Adrenal gland (tissue), 12 donors: ENCODE measurements around the gene PCSK6. TPM values are rescaled to one million over a fixed set of nuclear protein-coding genes. Genes with fewer than 3 reads are reported as not detected.

Experiments used
- DNase-seq, 7 donors: peaks; one replicate each; pipeline ENCODE4 v3.0.0-alpha.2; 2019 to 2020
- H3K27ac ChIP-seq, 5 donors: fragments of 200-600 bp; sonication (generic) in 4 of 5; 1 replicate in 3 of 5; 2 replicates in 2 of 5; pipeline versions ENCODE4 v1.5.1 to v1.8.0; 2016 to 2020; ENCODE audit warnings: mild to moderate bottlenecking in 1 of 5
- H3K27me3 ChIP-seq: fragments of 200-600 bp; 2 replicates; pipeline ENCODE4 v1.8.0; 2021
- H3K36me3 ChIP-seq, 2 donors: fragments of 200-600 bp; replicated peaks in 1 of 2; 1 replicate in 1 of 2; 2 replicates in 1 of 2; pipeline versions ENCODE4 v1.5.1 to v1.8.0; 2018 to 2022
- H3K4me1 ChIP-seq, 2 donors: fragments of 200-600 bp; replicated peaks in 1 of 2; 1 replicate in 1 of 2; 2 replicates in 1 of 2; pipeline versions ENCODE4 v1.5.1 to v1.8.0; 2018 to 2021
- H3K4me3 ChIP-seq, 4 donors: fragments of 200-600 bp; sonication (generic) in 3 of 4; one replicate each; pipeline ENCODE4 v1.5.1; 2016 to 2018
- H3K9me3 ChIP-seq, 3 donors: fragments of 200-600 bp; sonication (generic) in 1 of 3; replicated peaks in 1 of 3; 1 replicate in 2 of 3; 2 replicates in 1 of 3; pipeline versions ENCODE4 v1.5.1 to v1.8.0; 2016 to 2021
- CTCF ChIP-seq, 6 experiments: fragments of 450-650 bp in 4 of 6; fragments of 200-600 bp in 2 of 6; sonication (generic) in 1 of 6; IDR thresholded peaks; 1 replicate in 5 of 6; 2 replicates in 1 of 6; pipeline versions ENCODE4 v1.5.1 to v1.8.0; 2016 to 2021; ENCODE audit warnings: antibody characterized with exemption in 6 of 6, mild to moderate bottlenecking in 2 of 6, moderate library complexity in 1 of 6
- POLR2A ChIP-seq, 2 donors: fragments of 450-650 bp; IDR thresholded peaks; one replicate each; pipeline ENCODE4 v1.6.1; 2017; ENCODE audit warnings: antibody characterized with exemption in 2 of 2, mild to moderate bottlenecking in 2 of 2, moderate library complexity in 1 of 2
- WGBS, 4 donors: extraction: QIAGEN DNeasy Blood & Tissue Kit in 2 of 4; methylation state at CpG; one replicate each; pipeline versions ENCODE4 v1.1.5 to v1.1.7; 2013 to 2017; 5-methylcytosine and 5-hydroxymethylcytosine counted together
- intact Hi-C, 2 donors: fragments of 100-400 bp; cut with DNase I; formaldehyde crosslinking; loops; one replicate each; pipeline versions ENCODE4 v1.14.1 to v1.15.0; 2022 to 2023
- polyA plus RNA-seq, 3 donors: library from polyadenylated mRNA; stranded (reverse); fragments of 200-250 nt in 2 of 3; fragments of 350-450 nt in 1 of 3; fragmentation: Illumina TruSeq in 1 of 3; extraction: RNeasy Lipid Tissue Mini Kit (QIAGEN cat#74804) in 1 of 3; gene quantifications; one replicate each; pipeline ENCODE4 v1.2.3, GENCODE V29; 2013 to 2014
- total RNA-seq, 9 donors: library from RNA; depleted of rRNA in 4 of 9; stranded (reverse); fragments of >200 nt in 4 of 9; fragments of 120-200 nt in 1 of 9; fragmentation: NEBNext Ultra II Directional in 1 of 9; extraction: Animal tissue kit (Norgen Biotek cat#: 25700) in 1 of 9; gene quantifications; one replicate each; pipeline versions ENCODE4 v1.1.0 to v1.2.4, GENCODE V29; 2013 to 2023
- donor health status: healthy with polysubstance abuse.
- donor health status: Bipolar disorder and iron deficiency.
- donor health status: DM: yes; HTN: yes; CAD: no.
- donor health status: DM: no; HTN: no; CAD: no.
- donor health status: DM: no; HTN: no; CAD: no.
- donor health status: DM: yes; HTN: yes; CAD: no.

Gene PCSK6
- total and polyA plus RNA-seq, 12 donors = 0.88 to 53.0 (median 5.6) TPM

- no peaks in the 10 kb centered on the region for H3K36me3 ChIP-seq
- H3K27ac ChIP-seq = no peak overlapping the region
- no peaks in the 10 kb centered on the region for H3K9me3 ChIP-seq
- no peak for DNase-seq
- TF ChIP-seq POLR2A (IDR thresholded peaks at IDR 0.05) (no peak), CTCF (IDR thresholded peaks at IDR 0.05) (no peak)
- H3K27me3 ChIP-seq = no peaks in the 10 kb centered on the region
- intact Hi-C loops = no loop called here
- H3K4me1 ChIP-seq = no peaks in the 10 kb centered on the region
- WGBS, 4 donors = 88 to 91% (median 89%) methylated on average over 14 of the region's 14 CpGs
- no peak overlapping the region for H3K4me3 ChIP-seq
Measured at GRCh38 chr15:101478701-101479341, 10.7 kb downstream of the PCSK6 start.

DNA sequence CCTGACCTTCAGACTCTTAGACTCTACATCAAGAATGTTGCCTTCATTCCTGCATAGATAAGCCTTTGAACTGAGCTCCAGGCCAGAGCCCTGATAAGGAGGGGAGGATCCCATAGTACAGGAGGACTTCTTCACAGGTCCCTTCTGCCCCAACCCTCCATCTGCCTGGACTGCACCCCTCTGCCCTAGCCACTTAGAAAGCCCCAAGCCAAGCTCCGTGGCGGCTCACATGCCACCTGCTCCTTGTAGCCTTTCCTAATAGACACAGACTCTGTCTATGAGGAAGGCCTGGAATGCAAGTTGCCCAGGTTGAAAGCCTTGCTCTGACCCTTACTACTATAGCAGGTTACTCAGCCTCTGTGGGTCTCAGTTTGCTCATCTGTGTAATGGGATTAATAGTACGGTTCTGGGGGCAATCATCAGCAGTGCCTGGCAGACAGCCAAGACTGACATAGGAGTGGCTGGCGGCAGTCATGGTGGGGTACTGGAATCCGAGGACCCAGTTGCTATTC, 11.6 kb downstream of the PCSK6 start:
- intact Hi-C loops = no loop called here
- Histone ChIP-seq H3K27ac (no peak overlapping the region), H3K9me3 (no peaks in the 10 kb centered on the region), H3K4me3 (no peak overlapping the region), H3K36me3 (no peaks in the 10 kb centered on the region), H3K27me3 (no peaks in the 10 kb centered on the region), H3K4me1 (no peaks in the 10 kb centered on the region)
- 80 to 93% (median 89%) methylated on average over 2 to 5 of the region's 5 CpGs for WGBS, 4 donors
- no peak for DNase-seq
- TF ChIP-seq POLR2A (IDR thresholded peaks at IDR 0.05) (no peak), CTCF (IDR thresholded peaks at IDR 0.05) (no peak)

GRCh38 chr15:101476756-101477155, 12.8 kb downstream of the PCSK6 start:
- Histone ChIP-seq H3K27ac (no peak overlapping the region), H3K36me3 (no peaks in the 10 kb centered on the region), H3K4me3 (no peak overlapping the region), H3K4me1 (no peaks in the 10 kb centered on the region), H3K27me3 (no peaks in the 10 kb centered on the region), H3K9me3 (no peaks in the 10 kb centered on the region)
- intact Hi-C loops = no loop called here
- no peak for DNase-seq
- WGBS, 4 donors = 87 to 92% (median 89%) methylated on average over 10 of the region's 10 CpGs
- TF ChIP-seq CTCF (IDR thresholded peaks at IDR 0.05) (no peak), POLR2A (IDR thresholded peaks at IDR 0.05) (no peak)

DNA sequence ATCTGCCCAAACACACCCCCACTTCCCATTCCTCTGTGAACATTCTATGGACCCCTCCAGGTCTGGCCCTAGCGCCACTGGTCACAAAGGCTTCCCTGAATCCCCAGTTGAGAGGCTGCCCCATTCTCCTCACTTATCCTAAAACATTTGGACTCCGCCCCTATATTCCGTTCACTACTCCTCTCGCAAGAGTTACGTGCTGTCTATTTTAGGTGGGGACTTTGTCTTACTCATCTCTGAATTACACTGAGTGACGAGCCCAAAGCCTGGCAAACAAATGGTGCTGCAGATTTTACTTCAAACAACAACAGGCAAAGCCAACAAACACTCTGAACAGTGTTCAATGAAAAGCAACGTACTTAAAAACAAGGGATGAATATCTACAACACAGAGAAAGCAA, 14.5 kb downstream of the PCSK6 start:
- H3K4me1 ChIP-seq = no peaks in the 10 kb centered on the region
- no peaks in the 10 kb centered on the region for H3K36me3 ChIP-seq
- no peak overlapping the region for H3K27ac ChIP-seq
- no peaks in the 10 kb centered on the region for H3K9me3 ChIP-seq
- 88 to 91% (median 90%) methylated on average over 7 of the region's 7 CpGs for WGBS, 4 donors
- no peak overlapping the region for H3K4me3 ChIP-seq
- intact Hi-C loops = no loop called here
- no peak for DNase-seq
- H3K27me3 ChIP-seq = no peaks in the 10 kb centered on the region
- TF ChIP-seq CTCF (IDR thresholded peaks at IDR 0.05) (no peak), POLR2A (IDR thresholded peaks at IDR 0.05) (no peak)
